Heart right ventricle (tissue), 16 donors: Measurements from ENCODE around the gene ARAP2. TPM values are rescaled to one million over a fixed set of nuclear protein-coding genes. Genes with fewer than 3 reads are reported as not detected.

Source experiments
- ATAC-seq, 8 donors: fragments of 200-7000 bp; cut with Tn5 transposase; one replicate each; pipeline ENCODE4 v1.9.1; 2020; ENCODE audit warnings: mild to moderate bottlenecking in 8 of 8, moderate library complexity in 8 of 8, moderate number of reproducible peaks in 1 of 8
- DNase-seq, 2 donors: peaks; one replicate each; pipeline ENCODE4 v3.0.0-alpha.2; 2020
- H3K27ac ChIP-seq, 10 donors: fragments of 200-600 bp; sonication (generic) in 2 of 10; one replicate each; pipeline versions ENCODE4 v1.5.0 to v1.8.0; 2020 to 2022; ENCODE audit warnings: mild to moderate bottlenecking in 3 of 10
- H3K27me3 ChIP-seq, 7 donors: fragments of 200-600 bp; one replicate each; pipeline ENCODE4 v1.8.0; 2021 to 2022; ENCODE audit warnings: mild to moderate bottlenecking in 2 of 7
- H3K36me3 ChIP-seq, 9 donors: fragments of 200-600 bp; sonication (generic) in 1 of 9; one replicate each; pipeline versions ENCODE4 v1.5.0 to v1.8.0; 2020 to 2022; ENCODE audit warnings: mild to moderate bottlenecking in 2 of 9
- H3K4me1 ChIP-seq, 9 donors: fragments of 200-600 bp; sonication (generic) in 1 of 9; one replicate each; pipeline versions ENCODE4 v1.5.0 to v1.8.0; 2020 to 2022; ENCODE audit warnings: mild to moderate bottlenecking in 4 of 9
- H3K4me3 ChIP-seq, 10 donors: fragments of 200-600 bp; sonication (generic) in 2 of 10; one replicate each; pipeline versions ENCODE4 v1.5.0 to v1.8.0; 2020 to 2022; ENCODE audit warnings: mild to moderate bottlenecking in 7 of 10, moderate library complexity in 2 of 10
- H3K9me3 ChIP-seq, 11 donors: fragments of 200-600 bp in 10 of 11; sonication (generic) in 2 of 11; one replicate each; pipeline versions ENCODE4 v1.5.0 to v1.8.0; 2013 to 2022; ENCODE audit warnings: mild to moderate bottlenecking in 2 of 11, control low read depth in 1 of 11, moderate library complexity in 1 of 11
- WGBS, 2 donors: extraction: QIAGEN DNeasy Blood & Tissue Kit; methylation state at CpG; one replicate each; pipeline ENCODE4 v1.1.7; 2013; ENCODE audit warnings: inconsistent platforms in 1 of 2; 5-methylcytosine and 5-hydroxymethylcytosine counted together
- intact Hi-C, 10 donors: fragments of 100-400 bp; cut with DNase I; formaldehyde crosslinking; loops; one replicate each; pipeline versions ENCODE4 v1.11.1 to v1.14.2; 2022
- polyA plus RNA-seq, 2 donors: library from polyadenylated mRNA; stranded (reverse); fragments of 200-250 nt; gene quantifications; one replicate each; pipeline ENCODE4 v1.2.3, GENCODE V29; 2013
- total RNA-seq, 10 donors: library from RNA; stranded (reverse); fragmentation: NEBNext Ultra II Directional in 3 of 10; extraction: Animal tissue kit (Norgen Biotek cat#: 25700) in 3 of 10; gene quantifications; one replicate each; pipeline versions ENCODE4 v1.2.1 to v1.2.4, GENCODE V29; 2021 to 2023
- TF ChIP-seq, protein P1 (sequence below), 9 donors: fragments of 200-600 bp; sonication (generic) in 2 of 9; IDR thresholded peaks; one replicate each; pipeline versions ENCODE4 v1.5.0 to v1.8.0; 2021 to 2022; ENCODE audit warnings: antibody characterized with exemption in 9 of 9, mild to moderate bottlenecking in 5 of 9, moderate library complexity in 1 of 9
- donor health status: Arrhythmogenic right ventricular cardiomyopathy.
- donor health status: ischemic (EF 13 %, LVEDD 7.1; RV severe dilation, severe dysfunction).
- donor health status: healthy with polysubstance abuse.
- donor health status: DM: no; HTN: yes; CAD: no.
- donor health status: DM: no; HTN: no; CAD: no.
- donor health status: ischemic (EF 25% LVEDD 6.9; RV normal size, moderate dysfunction).
- donor health status: ischemic (EF 25% LVEDD 5.7; RV mildly dilated, moderate dysfunction).
- donor health status: healthy.
- donor health status: DM: yes; HTN: yes; CAD: no.
- donor health status: Ischemic cardiomyopathy.
- donor health status: ischemic (EF 35%, LVEDD 5.7; RV mildly dilated, moderate dysfunction).
- donor health status: nonischemic (EF 11% LVEDD 7.7; RV severe dilation, severe dysfunction).
- donor health status: DM: yes; HTN: yes; CAD: no.
- donor health status: PGD.
- donor health status: ischemic (EF 29% LVEDD 5.4; RV normal size, mild dysfunction).
- donor health status: nonischemic (EF 23%, LVEDD 6.1; RV moderate dilation, normal function).

Gene ARAP2
- total and polyA plus RNA-seq, 12 donors: 0.19 to 6.9 (median 2.5) TPM

- peak; percentile 44 to 79 (median 74) for ATAC-seq
- WGBS, 2 donors: 6% methylated on average over 35 to 38 of the region's 38 CpGs
- H3K27ac ChIP-seq: peak overlapping the region in 8 of 10 donors; percentile 42 to 97 (median 79)
Measured at GRCh38 chr4:36243355-36244256, 708 bp downstream of the ARAP2 start.

DNA sequence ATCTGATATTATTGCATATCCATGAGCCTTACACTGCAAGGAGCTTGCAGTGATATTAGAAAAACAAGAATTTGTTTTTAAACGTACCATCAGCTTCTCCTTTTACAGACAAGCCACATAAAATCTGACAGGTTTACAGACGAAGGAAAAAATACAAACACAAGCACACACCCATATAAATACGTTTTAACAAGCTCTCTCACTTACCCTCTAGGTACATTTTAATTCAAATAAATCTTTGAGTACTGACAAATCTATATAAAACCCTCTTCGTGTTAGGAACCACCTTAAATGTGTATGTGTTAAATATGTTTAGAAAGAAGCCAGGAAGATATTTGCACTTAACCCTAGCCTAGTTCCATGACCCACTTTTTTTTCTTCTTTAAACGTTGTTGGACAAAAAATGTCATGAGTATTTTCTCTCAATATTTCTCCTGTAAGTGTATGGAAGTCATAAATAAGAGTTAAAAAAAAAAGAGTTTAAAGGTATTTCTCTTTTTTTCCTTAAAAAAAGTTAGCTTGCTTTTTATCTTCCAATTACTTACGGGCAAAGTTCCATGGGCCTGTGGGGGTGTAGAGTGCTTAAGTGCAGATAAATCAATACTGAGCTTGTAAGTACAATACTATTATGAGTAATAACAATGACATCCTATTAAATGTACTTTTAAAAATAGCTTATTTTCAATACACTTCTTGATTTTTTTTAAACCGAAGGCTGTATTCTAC is 1.5 kb downstream of the ARAP2 start:
- TF ChIP-seq, protein P1, sequence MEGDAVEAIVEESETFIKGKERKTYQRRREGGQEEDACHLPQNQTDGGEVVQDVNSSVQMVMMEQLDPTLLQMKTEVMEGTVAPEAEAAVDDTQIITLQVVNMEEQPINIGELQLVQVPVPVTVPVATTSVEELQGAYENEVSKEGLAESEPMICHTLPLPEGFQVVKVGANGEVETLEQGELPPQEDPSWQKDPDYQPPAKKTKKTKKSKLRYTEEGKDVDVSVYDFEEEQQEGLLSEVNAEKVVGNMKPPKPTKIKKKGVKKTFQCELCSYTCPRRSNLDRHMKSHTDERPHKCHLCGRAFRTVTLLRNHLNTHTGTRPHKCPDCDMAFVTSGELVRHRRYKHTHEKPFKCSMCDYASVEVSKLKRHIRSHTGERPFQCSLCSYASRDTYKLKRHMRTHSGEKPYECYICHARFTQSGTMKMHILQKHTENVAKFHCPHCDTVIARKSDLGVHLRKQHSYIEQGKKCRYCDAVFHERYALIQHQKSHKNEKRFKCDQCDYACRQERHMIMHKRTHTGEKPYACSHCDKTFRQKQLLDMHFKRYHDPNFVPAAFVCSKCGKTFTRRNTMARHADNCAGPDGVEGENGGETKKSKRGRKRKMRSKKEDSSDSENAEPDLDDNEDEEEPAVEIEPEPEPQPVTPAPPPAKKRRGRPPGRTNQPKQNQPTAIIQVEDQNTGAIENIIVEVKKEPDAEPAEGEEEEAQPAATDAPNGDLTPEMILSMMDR (IDR thresholded peaks at IDR 0.05): no peak
- peak overlapping the region in 8 of 10 donors; percentile 39 to 73 (median 66) for H3K4me3 ChIP-seq
- H3K36me3 ChIP-seq: no peaks in the 10 kb centered on the region
- intact Hi-C loops: no loop called here
- H3K4me1 ChIP-seq: peaks cover 0 to 41% (median 6%) of the 10 kb centered on the region in 9 donors
- DNase-seq: no peak
- H3K27me3 ChIP-seq: peaks cover 0 to 24% (median 0%) of the 10 kb centered on the region in 7 donors
- H3K9me3 ChIP-seq: peaks cover 0 to 3% (median 0%) of the 10 kb centered on the region in 11 donors
- ATAC-seq: peak in 1 of 8 donors; percentile 38
- 59 to 70% methylated on average over 7 of the region's 7 CpGs for WGBS, 2 donors
- H3K27ac ChIP-seq: peak overlapping the region in 5 of 10 donors; percentile 1 to 97 (median 83)

More at GRCh38 chr4:36243355-36244256, 708 bp downstream of the ARAP2 start:
- Histone ChIP-seq H3K4me1 (peaks cover 0 to 35% (median 6%) of the 10 kb centered on the region in 9 donors), H3K27me3 (peaks cover 0 to 24% (median 0%) of the 10 kb centered on the region in 7 donors), H3K36me3 (no peaks in the 10 kb centered on the region), H3K9me3 (no peaks in the 10 kb centered on the region), H3K4me3 (peak overlapping the region; percentile 11 to 73 (median 64))
- TF ChIP-seq, protein P1 (IDR thresholded peaks at IDR 0.05): no peak
- intact Hi-C loops: no loop called here
- peak; percentile 36 to 63 for DNase-seq

DNA sequence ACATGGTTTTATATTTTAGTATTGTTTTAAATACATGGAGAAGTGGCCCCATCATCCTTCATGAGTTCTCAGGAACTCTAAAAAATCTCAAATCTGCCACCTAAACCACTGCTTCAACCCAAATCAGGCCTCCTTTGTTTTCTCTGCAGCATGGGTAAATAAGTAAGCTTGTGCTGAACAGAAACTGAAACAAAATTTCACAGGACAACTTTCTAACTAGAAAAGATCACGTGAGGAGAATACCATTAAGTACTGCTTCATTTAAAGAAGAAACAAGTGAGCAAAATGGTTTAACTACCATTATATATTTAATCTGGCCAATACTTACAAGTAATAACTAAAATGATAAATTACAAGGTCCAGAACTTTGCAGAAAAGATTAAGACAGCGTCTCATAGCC is 2.5 kb downstream of the ARAP2 start:
- TF ChIP-seq, protein P1 (IDR thresholded peaks at IDR 0.05): no peak
- Histone ChIP-seq H3K27me3 (peaks cover 0 to 24% (median 0%) of the 10 kb centered on the region in 7 donors), H3K4me1 (peaks cover 0 to 41% (median 6%) of the 10 kb centered on the region in 9 donors), H3K9me3 (peaks cover 0 to 8% (median 0%) of the 10 kb centered on the region in 11 donors), H3K36me3 (peaks cover 0 to 4% (median 0%) of the 10 kb centered on the region in 9 donors), H3K4me3 (peak overlapping the region in 8 of 10 donors; percentile 3 to 73 (median 66)), H3K27ac (peak overlapping the region in 2 of 10 donors; percentile 13 to 97)
- intact Hi-C loops: no loop called here
- WGBS, 2 donors: 66 to 72% methylated on average over 2 of the region's 2 CpGs
- DNase-seq (no peak), ATAC-seq (peak in 1 of 8 donors; percentile 39)
